Mesenchymal stem cell (in vitro differentiated cells and primary cell): Measurements from ENCODE around the gene AKAP17A.

ENCODE experiments used
- DNase-seq: peaks from one replicate; pipeline ENCODE4 v3.0.0-alpha.2; 2013
- H2AFZ ChIP-seq: one replicate; pipeline ENCODE4 v1.6.1; 2013; ENCODE audit warnings: low read depth, mild to moderate bottlenecking, control low read depth, inconsistent platforms, low read length, moderate library complexity
- H2AK5ac ChIP-seq: 2 replicates; pipeline ENCODE4 v1.6.1; 2013; ENCODE audit warnings: low read length, moderate library complexity, mild to moderate bottlenecking, inconsistent platforms; ENCODE audit not compliant: severe bottlenecking
- H2BK120ac ChIP-seq: one replicate; pipeline ENCODE4 v1.6.1; 2013; ENCODE audit warnings: low read depth, mild to moderate bottlenecking, inconsistent platforms, low read length, moderate library complexity
- H2BK12ac ChIP-seq, 2 experiments: one replicate each; pipeline ENCODE4 v1.6.1; 2013; ENCODE audit warnings: inconsistent platforms in 2 of 2, low read length in 2 of 2, mild to moderate bottlenecking in 2 of 2, moderate library complexity in 2 of 2, control low read depth in 1 of 2
- H2BK15ac ChIP-seq: one replicate; pipeline ENCODE4 v1.6.1; 2013; ENCODE audit warnings: mild to moderate bottlenecking, low read depth, inconsistent platforms; ENCODE audit not compliant: poor library complexity, severe bottlenecking
- H2BK5ac ChIP-seq: 2 replicates; pipeline ENCODE4 v1.6.1; 2013; ENCODE audit warnings: low read depth, mild to moderate bottlenecking, low read length, control low read depth, inconsistent platforms; ENCODE audit not compliant: poor library complexity, severe bottlenecking
- H3K14ac ChIP-seq, 2 experiments: one replicate each; pipeline ENCODE4 v1.6.1; 2013; ENCODE audit warnings: inconsistent platforms in 2 of 2, low read length in 2 of 2, control low read depth in 1 of 2, mild to moderate bottlenecking in 1 of 2, moderate library complexity in 1 of 2
- H3K18ac ChIP-seq, 2 experiments: one replicate each; pipeline ENCODE4 v1.6.1; 2013; ENCODE audit warnings: inconsistent platforms in 2 of 2, low read length in 2 of 2, control low read depth in 1 of 2, low read depth in 1 of 2, mild to moderate bottlenecking in 1 of 2
- H3K23ac ChIP-seq, 2 experiments: one replicate each; pipeline ENCODE4 v1.6.1; 2013; ENCODE audit warnings: inconsistent platforms in 2 of 2, low read length in 2 of 2, mild to moderate bottlenecking in 2 of 2, moderate library complexity in 2 of 2, control low read depth in 1 of 2
- H3K27ac ChIP-seq: 2 replicates; pipeline ENCODE4 v1.5.1; 2013; ENCODE audit warnings: mild to moderate bottlenecking, moderate library complexity, low read length, control low read depth, inconsistent platforms; ENCODE audit not compliant: poor library complexity, severe bottlenecking
- H3K27me3 ChIP-seq, 2 experiments: 2 replicates each; pipeline versions ENCODE4 v1.6.1 to v1.7.0; 2013; ENCODE audit warnings: low read length in 2 of 2, mild to moderate bottlenecking in 2 of 2, moderate library complexity in 2 of 2, control low read depth in 1 of 2, inconsistent platforms in 1 of 2; ENCODE audit not compliant: control insufficient read depth in 1 of 2, insufficient read depth in 1 of 2
- H3K36me3 ChIP-seq, 2 experiments: 2 replicates each; pipeline versions ENCODE4 v1.6.1 to v1.7.0; 2013; ENCODE audit warnings: low read length in 2 of 2, control low read depth in 1 of 2, inconsistent platforms in 1 of 2, low read depth in 1 of 2, mild to moderate bottlenecking in 1 of 2; ENCODE audit not compliant: insufficient read depth in 2 of 2, control insufficient read depth in 1 of 2
- H3K4ac ChIP-seq, 2 experiments: one replicate each; pipeline ENCODE4 v1.6.1; 2013; ENCODE audit warnings: inconsistent platforms in 2 of 2, low read length in 2 of 2, mild to moderate bottlenecking in 2 of 2, moderate library complexity in 2 of 2, control low read depth in 1 of 2, low read depth in 1 of 2
- H3K4me1 ChIP-seq: 2 replicates; pipeline ENCODE4 v1.6.1; 2013; ENCODE audit warnings: low read depth, low read length, control low read depth; ENCODE audit not compliant: control insufficient read depth, insufficient read depth
- H3K4me2 ChIP-seq: 2 replicates; pipeline ENCODE4 v1.6.1; 2013; ENCODE audit warnings: low read length, mild to moderate bottlenecking, inconsistent platforms; ENCODE audit not compliant: poor library complexity, severe bottlenecking
- H3K4me3 ChIP-seq, 2 experiments: 2 replicates each; pipeline versions ENCODE4 v1.5.1 to v1.7.0; 2013; ENCODE audit warnings: low read length in 2 of 2, mild to moderate bottlenecking in 2 of 2, control low read depth in 1 of 2, low read depth in 1 of 2; ENCODE audit not compliant: insufficient read depth in 1 of 2
- H3K79me1 ChIP-seq: replicated peaks from 2 replicates; pipeline ENCODE4 v1.6.1; 2013; ENCODE audit warnings: mild to moderate bottlenecking, control low read depth, low read length, inconsistent platforms; ENCODE audit not compliant: poor library complexity, severe bottlenecking
- H3K9ac ChIP-seq: 2 replicates; pipeline ENCODE4 v1.7.0; 2013; ENCODE audit warnings: mild to moderate bottlenecking, low read length, moderate library complexity
- H3K9me3 ChIP-seq: 2 replicates; pipeline ENCODE4 v1.7.0; 2013; ENCODE audit warnings: mild to moderate bottlenecking, low read length; ENCODE audit not compliant: control insufficient read depth
- H4K8ac ChIP-seq: one replicate; pipeline ENCODE4 v1.6.1; 2013; ENCODE audit warnings: inconsistent platforms, mild to moderate bottlenecking, low read length, moderate library complexity
- H4K91ac ChIP-seq: one replicate; pipeline ENCODE4 v1.6.1; 2013; ENCODE audit warnings: mild to moderate bottlenecking, low read length, inconsistent platforms
- WGBS: methylation state at CpG from one replicate; pipeline ENCODE4 v1.1.7; 2013; ENCODE audit warnings: mixed read lengths; 5-methylcytosine and 5-hydroxymethylcytosine counted together

The AKAP17A gene

DNA sequence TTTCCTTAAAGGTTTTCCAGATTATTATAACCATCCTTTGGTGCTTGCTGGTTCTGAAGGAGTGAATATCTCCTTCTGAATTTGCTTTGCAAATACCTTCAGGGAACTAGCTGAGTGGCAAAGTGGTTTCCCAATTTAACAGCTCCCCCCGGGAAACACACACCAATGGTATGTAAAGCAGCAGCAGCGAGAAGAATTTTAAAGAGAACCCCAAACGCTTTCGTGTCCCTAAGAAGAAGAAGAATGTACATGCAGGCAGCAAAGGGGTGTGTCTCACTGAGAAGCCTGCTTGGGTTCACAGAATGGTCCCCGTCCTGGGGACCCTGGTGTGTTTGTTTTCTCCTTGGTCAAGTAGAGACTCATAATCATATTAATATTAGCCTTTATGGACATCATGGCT lies 4.2 kb upstream of the AKAP17A start:
- Histone ChIP-seq H2BK12ac (no peak overlapping the region), H3K18ac (no peak overlapping the region), H2BK5ac (no peak overlapping the region), H3K4me2 (peak overlapping the region; percentile 22), H3K4me3 (no peak overlapping the region), H3K4ac (no peak overlapping the region), H3K14ac (no peak overlapping the region), H4K91ac (no peak overlapping the region), H3K27me3 (no peaks in the 10 kb centered on the region), H3K36me3 (peaks cover 0 to 4% of the 10 kb centered on the region in 2 experiments), H2BK120ac (no peak overlapping the region), H4K8ac (no peak overlapping the region), H3K27ac (no peak overlapping the region), H3K23ac (no peak overlapping the region), H3K79me1 (no peaks in the 10 kb centered on the region), H2AK5ac (no peak overlapping the region), H2AFZ (no peak overlapping the region), H3K9ac (no peak overlapping the region), H3K4me1 (peaks cover 3% of the 10 kb centered on the region), H2BK15ac (no peak overlapping the region), H3K9me3 (no peaks in the 10 kb centered on the region)
- 71% methylated on average over 4 of the region's 5 CpGs for WGBS
- DNase-seq = no peak

DNA sequence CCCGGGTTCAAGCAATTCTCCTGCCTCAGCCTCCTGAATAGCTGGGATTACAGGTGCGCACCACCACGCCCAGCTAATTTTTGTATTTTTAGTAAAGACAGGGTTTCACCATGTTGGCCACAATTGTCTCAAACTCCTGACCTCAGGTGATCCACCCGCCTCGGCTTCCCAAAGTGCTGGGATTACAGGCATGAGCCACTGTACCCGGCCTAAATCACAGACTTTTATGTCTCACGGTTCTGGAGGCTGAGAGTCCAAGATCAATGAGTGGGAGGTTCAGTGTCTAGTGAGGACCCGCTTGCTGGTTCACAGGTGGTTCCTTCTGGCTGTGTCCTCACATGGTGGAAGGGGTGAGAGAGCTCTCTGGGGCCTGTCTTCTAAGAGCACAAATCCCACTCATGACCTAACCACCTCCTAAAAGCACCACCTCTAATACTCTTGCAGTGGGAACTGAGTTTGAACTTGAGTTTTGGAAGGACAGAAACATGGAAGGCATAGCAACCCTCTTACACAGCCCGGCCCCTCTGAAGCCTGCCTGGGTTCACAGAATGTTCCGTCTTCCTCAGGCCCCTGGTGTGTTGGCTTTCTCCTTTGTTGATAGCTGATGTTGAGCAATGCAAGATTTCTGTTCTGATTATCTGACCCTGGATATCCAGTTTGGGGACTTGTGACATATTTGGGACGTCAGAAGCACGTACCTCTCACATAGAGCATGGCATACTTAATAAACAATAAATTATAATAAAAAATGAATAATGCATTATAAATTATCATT lies 1.9 kb upstream of the AKAP17A start:
- Histone ChIP-seq H2AK5ac (no peak overlapping the region), H3K4me1 (peaks cover 12% of the 10 kb centered on the region), H3K27me3 (no peaks in the 10 kb centered on the region), H2BK12ac (no peak overlapping the region), H4K91ac (no peak overlapping the region), H2AFZ (no peak overlapping the region), H3K18ac (no peak overlapping the region), H3K36me3 (peaks cover 12 to 16% of the 10 kb centered on the region in 2 experiments), H3K27ac (no peak overlapping the region), H2BK5ac (no peak overlapping the region), H2BK15ac (no peak overlapping the region), H3K23ac (no peak overlapping the region), H3K4me2 (no peak overlapping the region), H3K79me1 (peaks cover 4% of the 10 kb centered on the region), H3K4me3 (no peak overlapping the region), H4K8ac (no peak overlapping the region), H3K14ac (no peak overlapping the region), H3K9ac (no peak overlapping the region), H3K4ac (no peak overlapping the region), H2BK120ac (no peak overlapping the region), H3K9me3 (no peaks in the 10 kb centered on the region)
- no peak for DNase-seq
- WGBS = 87% methylated on average over 9 of the region's 12 CpGs

GRCh38 chrX:1591863-1592469 lies 562 bp downstream of the AKAP17A start:
- Histone ChIP-seq H3K9ac (peak overlapping the region; percentile 94), H2BK5ac (peak overlapping the region; percentile 82), H3K9me3 (no peaks in the 10 kb centered on the region), H2BK15ac (no peak overlapping the region), H4K91ac (peak overlapping the region; percentile 89), H3K4me2 (peak overlapping the region; percentile 81), H3K18ac (peak overlapping the region; percentile 66 to 85), H3K27me3 (no peaks in the 10 kb centered on the region), H3K4ac (peak overlapping the region; percentile 80 to 92), H3K36me3 (peaks cover 34 to 39% of the 10 kb centered on the region in 2 experiments), H3K79me1 (peaks cover 11% of the 10 kb centered on the region), H2BK120ac (peak overlapping the region; percentile 38), H2AFZ (no peak overlapping the region), H3K23ac (peak overlapping the region in 1 of 2 experiments; percentile 95), H3K27ac (peak overlapping the region; percentile 51), H2BK12ac (peak overlapping the region in 1 of 2 experiments; percentile 55), H4K8ac (peak overlapping the region; percentile 85), H3K4me3 (peak overlapping the region; percentile 92 to 97), H2AK5ac (no peak overlapping the region), H3K4me1 (peaks cover 15% of the 10 kb centered on the region), H3K14ac (peak overlapping the region in 1 of 2 experiments; percentile 82)
- 2% methylated on average over 29 of the region's 35 CpGs for WGBS
- DNase-seq = peak; percentile 23

GRCh38 chrX:1592470-1593142 lies 1.2 kb downstream of the AKAP17A start:
- Histone ChIP-seq H3K23ac (no peak overlapping the region), H3K9ac (peak overlapping the region; percentile 94), H3K4me2 (peak overlapping the region; percentile 81), H2AFZ (no peak overlapping the region), H4K8ac (no peak overlapping the region), H3K27ac (peak overlapping the region; percentile 51), H3K4me3 (peak overlapping the region; percentile 92 to 97), H3K14ac (no peak overlapping the region), H2BK120ac (no peak overlapping the region), H4K91ac (no peak overlapping the region), H3K18ac (peak overlapping the region in 1 of 2 experiments; percentile 85), H3K4me1 (peaks cover 15% of the 10 kb centered on the region), H2BK5ac (peak overlapping the region; percentile 82), H3K9me3 (no peaks in the 10 kb centered on the region), H2BK15ac (no peak overlapping the region), H3K79me1 (peaks cover 16% of the 10 kb centered on the region), H2BK12ac (peak overlapping the region in 1 of 2 experiments; percentile 23), H3K36me3 (peaks cover 41 to 45% of the 10 kb centered on the region in 2 experiments), H3K4ac (peak overlapping the region; percentile 63 to 92), H2AK5ac (no peak overlapping the region), H3K27me3 (no peaks in the 10 kb centered on the region)
- DNase-seq = peak; percentile 38
- WGBS = 3% methylated on average over 26 of the region's 28 CpGs
